ENCODE results near the gene RBM14.
"Not testable (repeated sequence)": the region's sequence is repeated elsewhere in the genome, so short reads cannot be mapped to it uniquely, and the experiment has no call there.

Gene RBM14

DNA sequence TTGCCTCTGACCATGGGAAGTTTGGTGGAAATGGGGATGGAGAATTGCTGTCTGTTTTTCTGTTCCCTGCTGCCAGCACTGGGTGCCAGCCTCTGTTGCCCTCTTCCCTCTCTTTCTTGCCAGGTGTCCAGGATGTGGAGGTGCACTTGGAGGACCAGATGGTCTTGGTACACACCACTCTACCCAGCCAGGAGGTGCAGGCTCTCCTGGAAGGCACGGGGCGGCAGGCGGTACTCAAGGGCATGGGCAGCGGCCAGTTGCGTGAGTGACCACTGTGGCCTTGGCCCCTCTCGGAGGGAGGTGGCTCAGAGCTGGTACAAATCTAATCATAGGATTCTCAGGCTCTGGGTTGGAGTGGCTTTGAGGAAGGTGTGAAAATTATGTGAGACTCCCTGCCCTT is 17.4 kb upstream of the RBM14 start:
- DNase-seq = no peak

DNA sequence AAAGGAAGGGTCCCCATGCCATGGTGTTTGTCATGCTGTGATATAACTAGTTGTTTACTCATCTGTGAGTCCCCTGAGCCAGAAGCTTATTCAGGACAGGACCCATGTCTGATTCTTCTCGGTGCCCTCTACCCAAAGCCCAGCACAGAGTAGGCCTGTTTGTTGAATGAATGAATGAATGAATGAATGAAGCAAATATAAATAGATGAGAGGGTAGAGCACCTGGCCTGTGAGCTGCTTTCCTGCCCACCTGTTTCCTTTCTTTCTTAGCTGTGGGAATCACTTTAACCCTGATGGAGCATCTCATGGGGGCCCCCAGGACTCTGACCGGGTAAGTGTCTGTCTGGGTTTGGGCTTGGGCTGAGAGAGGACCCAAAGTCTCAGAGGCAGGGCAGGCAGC is 16.2 kb upstream of the RBM14 start:
- no peak for DNase-seq

DNA sequence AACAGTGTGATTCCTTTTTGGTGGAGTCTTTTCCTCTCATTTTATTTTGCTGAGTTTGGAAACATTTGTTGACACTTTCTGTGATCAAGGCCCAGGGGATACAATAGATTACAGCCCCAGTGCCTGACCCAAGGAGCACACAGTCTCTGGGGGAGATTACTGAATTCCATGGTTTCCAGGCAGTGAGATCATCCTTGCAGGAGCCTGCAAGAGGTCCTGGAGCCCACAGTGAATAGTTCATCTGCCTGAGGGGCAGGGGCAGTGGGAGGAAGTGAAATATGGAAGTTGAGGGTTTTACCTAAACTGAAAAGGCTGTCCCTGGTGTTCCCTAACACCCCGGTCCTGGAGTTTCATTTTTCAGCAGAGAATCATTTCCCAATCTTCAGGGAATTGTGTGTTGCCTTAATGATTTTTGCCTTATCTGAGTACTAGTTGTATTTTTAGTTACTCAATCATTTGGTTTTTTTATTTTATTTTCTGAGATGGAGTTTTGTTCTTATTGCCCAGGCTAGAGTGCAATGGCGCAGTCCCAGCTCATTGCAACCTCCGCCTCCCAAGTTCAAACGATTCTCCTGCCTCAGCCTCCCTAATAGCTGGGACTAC is 15.7 kb upstream of the RBM14 start:
- no peak for DNase-seq

DNA sequence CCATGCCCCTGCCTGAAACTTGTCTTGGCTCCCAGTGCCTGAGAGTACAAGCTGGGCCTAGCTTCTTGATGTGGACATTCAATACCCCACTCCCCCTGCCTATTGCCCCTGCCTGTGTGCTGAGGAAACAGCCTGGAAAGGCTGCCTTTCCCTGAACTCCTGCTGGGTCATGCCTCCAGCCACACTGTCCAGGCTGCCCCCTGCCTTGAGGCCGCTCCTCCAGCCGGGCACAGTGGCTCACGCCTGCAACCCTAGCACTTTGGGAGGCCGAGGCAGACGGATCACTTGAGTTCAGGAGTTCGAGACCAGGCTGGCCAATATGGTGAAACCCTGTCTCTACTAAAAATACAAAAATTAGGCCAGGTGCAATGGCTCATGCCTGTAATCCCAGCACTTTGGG is 13.4 kb upstream of the RBM14 start:
- no peak for DNase-seq

DNA sequence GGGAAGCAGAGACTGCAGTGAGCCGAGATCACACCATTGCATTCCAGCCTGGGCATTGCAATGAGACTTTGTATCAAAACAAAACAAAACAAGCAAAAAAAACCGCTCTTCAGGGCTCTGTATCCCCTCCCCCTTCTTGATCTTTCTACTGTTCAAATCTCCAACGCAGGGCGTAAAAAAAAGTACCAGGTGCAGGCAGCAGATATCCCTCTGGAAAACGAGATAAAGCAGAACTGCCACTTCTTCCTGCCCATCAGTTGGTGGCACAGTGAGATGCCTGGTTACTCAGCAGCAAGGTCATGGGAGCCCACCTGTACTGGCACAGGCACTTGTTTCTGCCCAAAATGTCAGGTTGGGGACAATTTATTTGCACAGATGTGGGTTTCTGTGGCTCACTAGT is 12.3 kb upstream of the RBM14 start:
- DNase-seq = no peak

DNA sequence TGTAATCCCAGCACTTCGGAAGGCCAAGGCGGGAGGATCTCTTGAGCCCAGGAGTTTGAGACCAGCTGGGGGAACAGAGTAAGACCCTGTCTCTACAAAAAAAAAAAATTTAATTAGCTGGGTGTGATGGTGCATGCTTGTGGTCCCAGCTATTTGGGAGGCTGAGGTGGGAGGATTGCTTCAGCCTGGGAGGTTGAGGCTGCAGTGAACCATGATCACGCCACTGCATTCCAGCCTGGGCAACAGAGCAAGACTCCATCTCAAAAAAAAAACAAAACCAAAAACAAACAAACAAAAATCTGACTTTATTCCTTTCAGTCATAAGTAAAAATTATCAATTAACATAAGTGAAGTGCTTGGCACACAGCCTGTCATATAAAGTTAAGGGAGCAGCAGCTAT is 9.8 kb upstream of the RBM14 start:
- DNase-seq = not testable (repeated sequence)

DNA sequence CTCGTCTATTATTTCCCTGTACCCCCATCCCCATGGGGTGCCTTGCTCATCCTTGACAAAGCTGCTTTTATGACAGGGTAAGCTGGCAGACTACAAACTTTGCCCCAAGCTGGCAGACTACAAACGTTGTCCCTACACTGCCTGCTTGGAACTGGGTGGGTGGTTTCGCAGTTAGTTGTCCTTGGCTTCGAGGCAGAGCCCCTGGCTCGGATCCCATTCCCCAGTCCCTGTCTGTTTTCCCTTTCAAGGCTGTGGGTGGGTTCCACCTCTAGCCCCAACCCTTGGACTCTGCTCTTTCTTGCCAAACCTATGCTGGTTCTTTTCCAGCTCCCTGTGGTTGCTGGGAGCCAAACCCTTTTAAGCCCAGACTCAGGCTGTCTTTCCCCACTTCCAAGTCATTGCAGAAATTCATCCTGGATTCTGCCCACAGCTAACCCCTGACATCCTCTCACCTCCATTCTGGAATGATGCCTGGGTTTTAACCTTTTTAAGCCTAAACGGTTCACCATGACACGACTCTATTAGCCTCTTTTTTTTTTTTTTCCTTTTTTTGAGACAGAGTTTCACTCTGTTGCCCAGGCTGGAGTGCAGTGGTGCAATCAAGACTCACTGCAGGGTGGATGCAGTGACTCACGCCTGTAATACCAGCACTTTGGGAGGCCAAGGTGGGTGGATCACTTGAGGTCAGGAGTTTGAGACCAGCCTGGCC is 9.2 kb upstream of the RBM14 start:
- no peak for DNase-seq

DNA sequence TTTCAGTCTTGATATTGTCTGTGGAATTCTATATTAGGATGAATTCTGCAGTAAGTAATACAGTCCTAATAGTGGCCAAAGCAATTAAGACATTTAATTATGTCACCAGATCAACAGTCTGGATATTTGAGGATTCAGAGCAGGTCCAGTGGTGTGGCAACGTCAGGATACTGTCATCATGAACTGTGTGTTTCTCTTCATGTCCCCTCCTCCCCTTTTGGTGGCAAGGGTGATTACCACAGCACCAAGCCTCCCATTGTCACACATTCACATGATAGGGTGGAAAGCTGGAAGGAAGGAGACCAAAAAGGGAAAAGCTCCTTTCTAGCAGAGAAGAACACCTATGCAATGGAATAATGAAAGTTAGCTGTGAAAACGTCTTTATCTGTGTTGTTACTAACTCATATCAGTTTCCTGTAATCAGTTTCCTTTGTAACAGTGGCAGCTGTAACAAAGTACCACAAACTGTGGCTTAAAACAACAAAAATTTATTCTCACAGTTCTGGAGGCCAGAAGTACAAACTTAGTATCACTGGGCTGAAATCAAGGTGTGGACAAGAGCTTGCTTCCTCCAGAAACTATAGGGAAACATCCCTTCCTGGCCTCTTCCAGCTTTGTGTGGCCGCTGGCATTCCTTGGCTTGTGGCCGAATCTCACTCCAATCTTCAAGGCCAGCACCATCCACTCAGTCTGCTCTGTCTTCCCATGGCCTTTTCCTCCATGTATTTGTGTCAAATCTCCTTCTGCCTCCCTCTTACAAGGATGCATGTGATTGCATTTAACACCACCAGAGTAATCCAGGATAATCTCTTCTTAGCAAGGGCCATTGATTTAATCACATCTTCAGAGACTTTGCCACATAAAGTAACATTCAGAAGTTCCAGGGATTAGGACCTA is 6.5 kb upstream of the RBM14 start:
- DNase-seq = peak in 1 of 5 experiments; percentile 82

DNA sequence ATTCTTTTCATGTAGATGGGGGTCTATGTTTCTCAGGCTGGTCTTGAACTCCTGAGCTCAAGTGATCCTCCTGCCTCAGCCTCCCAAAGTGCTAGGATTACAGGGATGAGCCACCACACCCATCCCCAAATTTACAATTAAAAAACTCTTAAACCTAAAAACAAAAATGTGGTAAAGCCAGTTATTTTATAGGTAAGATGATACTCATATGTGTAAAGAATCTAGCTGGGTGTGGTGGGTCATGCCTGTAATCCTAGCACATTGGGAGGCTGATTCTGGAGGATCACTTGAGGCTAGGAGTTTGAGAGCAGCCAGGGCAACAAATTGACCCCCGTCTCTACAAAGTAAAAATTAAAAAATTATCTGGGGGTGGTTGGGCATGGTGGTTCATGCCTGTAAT is 4.0 kb upstream of the RBM14 start:
- no peak for DNase-seq

DNA sequence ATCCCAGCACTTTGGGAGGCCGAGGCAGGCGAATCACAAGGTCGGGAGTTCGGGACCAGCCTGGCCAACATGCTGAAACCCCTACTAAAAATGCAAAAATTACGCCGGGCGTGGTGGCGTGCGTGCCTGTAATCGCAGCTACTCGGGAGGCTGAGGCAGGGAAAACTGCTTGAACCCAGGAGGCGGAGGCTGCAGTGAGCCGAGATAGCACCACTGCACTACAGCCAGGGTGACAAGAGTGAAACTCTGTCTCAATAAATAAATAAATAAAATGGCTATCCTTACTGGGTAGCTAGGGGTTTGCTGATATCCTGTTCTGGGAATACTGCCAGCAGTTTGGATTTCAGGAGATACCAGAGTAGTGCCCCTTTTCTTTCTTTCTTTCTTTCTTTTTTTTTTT is 2.4 kb upstream of the RBM14 start:
- no peak for DNase-seq

DNA sequence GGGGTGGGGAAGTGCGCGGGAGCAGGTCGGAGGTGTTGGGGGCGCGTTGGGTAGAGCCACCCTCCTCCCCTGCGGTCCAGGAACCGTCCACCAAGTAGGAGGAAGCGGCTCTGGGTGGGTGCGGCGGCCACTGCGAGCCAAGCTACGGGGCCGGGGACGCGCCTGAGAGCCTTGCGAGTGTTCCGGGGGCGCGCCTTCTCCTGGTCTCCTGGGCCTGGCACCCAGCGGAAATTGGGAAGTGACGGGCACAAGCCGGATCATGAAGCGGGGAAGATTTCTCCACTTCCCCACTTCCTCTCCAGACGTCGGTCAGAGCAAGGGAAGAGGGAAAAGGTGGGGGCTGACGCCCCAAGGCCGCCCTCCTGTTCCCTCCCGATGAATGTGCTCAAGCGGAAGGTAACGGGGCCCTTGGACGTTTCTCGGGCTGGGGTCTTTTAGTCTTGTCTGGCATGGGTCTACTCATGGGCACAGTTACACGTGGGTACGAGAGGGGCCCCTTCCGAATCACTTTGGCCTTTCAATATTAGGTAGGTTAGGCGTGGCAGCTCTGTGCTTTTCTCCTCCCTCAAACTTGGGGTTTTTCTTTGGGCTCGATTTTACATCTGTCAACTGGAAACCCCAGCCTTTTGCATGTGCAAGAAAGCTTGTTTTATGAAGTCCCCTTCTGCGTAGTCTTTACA is 865 bp downstream of the RBM14 start:
- DNase-seq = peak in 1 of 5 experiments; percentile 25

DNA sequence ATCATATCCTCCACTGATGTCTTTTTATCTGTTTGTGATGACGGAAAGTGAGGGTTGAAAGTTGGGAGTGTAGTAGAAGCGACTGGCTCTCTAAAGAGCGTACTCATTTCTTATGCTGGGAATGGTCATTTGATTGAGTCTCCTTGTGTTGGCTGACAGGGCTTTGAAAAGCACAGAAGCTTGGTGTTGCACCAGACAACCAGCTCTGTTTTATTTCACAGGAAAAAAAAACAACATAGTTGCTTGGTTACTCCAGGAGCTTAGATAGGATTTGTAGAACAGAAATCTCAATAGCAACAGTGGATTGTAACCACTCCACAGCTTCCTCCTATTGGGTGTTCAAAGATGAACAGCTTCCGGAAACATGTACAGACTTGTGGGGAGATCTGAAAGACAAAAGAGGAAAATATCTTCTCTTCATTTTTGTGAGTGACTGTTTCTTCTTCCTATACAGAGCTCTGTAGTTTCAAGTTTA is 2.7 kb downstream of the RBM14 start:
- DNase-seq = peak in 3 of 5 experiments; percentile 21 to 83 (median 72)

DNA sequence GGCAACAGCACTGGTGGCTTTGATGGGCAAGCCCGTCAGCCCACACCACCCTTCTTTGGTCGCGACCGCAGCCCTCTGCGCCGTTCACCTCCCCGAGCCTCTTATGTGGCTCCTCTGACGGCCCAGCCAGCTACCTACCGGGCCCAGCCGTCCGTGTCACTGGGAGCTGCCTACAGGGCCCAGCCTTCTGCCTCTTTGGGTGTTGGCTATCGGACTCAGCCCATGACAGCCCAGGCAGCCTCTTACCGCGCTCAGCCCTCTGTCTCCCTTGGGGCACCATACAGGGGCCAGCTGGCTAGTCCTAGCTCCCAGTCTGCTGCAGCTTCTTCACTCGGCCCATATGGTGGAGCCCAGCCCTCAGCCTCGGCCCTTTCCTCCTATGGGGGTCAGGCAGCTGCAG is 8.0 kb downstream of the RBM14 start:
- DNase-seq = no peak

DNA sequence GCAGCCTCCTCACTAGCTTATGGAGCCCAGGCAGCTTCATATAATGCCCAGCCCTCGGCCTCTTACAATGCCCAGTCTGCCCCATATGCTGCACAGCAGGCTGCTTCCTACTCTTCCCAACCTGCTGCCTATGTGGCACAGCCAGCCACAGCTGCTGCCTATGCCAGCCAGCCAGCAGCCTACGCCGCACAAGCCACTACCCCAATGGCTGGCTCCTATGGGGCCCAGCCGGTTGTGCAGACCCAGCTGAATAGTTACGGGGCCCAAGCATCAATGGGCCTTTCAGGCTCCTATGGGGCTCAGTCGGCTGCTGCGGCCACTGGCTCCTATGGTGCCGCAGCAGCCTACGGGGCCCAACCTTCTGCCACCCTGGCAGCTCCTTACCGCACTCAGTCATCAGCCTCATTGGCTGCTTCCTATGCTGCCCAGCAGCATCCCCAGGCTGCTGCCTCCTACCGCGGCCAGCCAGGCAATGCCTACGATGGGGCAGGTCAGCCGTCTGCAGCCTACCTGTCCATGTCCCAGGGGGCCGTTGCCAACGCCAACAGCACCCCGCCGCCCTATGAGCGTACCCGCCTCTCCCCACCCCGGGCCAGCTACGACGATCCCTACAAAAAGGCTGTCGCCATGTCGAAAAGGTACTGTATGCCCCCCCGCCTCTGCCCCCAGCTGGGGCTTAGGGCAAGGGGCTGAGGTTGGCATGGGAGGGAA is 8.8 kb downstream of the RBM14 start:
- DNase-seq = no peak

DNA sequence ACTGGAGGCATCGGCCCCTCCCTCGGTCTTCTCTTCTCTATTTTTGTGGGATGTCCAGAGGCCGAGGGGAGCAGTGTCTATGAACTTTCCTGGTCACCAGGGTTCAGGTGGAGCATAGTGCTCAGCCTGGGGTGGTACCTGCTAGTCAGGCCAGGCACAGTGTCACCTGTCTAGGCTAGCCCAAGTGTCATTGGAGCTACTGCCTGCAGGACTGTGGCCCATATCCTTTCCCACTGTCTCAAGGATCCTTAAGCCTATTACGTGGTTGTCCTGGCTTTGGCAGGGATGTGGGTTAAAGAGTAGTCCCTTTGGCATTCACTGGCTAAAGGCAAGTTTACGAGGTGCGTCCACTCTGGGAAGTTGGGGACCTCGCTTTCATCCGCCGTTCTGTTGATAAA is 9.3 kb downstream of the RBM14 start:
- DNase-seq = no peak

DNA sequence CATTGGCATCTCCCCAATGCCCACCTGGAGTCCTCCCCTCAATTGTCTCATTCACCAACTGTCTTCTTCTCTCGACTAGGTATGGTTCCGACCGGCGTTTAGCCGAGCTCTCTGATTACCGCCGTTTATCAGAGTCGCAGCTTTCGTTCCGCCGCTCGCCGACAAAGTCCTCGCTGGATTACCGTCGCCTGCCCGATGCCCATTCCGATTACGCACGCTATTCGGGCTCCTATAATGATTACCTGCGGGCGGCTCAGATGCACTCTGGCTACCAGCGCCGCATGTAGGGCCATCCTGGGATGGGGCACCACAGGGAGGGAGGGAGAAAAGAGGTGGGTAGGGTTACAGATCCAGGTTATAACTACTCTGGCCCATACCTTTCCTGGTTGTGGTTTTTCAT is 10.0 kb downstream of the RBM14 start:
- DNase-seq = no peak

DNA sequence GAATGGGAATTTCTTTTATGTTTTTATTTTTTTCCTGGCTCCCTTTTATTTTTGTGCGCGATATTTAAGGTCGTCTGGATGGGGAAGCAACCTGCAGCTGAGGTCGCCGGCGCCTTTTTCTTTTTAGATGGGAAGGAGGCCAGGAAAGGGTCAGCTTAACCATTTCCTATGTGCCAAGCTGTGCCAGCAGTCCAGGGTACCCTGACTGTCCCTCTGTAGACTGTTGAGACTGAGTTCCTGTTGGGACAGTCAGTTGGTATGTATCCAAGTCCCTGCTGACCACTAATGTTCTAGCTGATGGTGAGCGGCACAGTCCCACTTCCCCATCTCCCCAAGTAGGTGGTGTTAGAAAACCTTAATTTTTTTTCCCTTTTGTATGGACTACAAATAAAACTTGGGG is 10.5 kb downstream of the RBM14 start:
- no peak for DNase-seq

DNA sequence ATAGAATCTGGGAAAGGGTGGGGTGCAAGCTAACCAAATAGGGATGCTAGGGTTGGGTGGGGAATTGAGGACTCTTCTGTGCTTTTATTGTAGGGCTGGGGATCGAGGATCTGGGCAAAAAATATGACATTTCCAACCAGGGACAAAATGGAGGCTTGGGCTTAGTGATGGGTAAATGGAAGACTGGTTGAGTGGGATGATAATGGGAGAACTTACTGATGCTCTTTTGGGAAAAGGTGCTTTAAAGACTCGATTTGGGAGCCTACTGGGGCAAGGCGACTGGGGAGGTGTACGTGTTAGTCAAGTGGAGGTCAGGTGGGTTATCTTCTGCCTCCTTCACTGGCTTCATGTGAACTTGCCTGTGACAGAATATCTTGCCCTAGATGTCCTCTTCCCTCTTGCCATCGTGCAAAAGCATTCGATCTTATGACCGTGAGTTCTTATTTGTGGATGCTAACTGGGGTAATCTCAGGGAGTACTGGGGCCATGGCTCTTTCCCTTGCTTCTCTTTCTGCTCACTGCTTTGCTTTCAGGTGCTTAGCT is 11.7 kb downstream of the RBM14 start:
- DNase-seq = no peak

DNA sequence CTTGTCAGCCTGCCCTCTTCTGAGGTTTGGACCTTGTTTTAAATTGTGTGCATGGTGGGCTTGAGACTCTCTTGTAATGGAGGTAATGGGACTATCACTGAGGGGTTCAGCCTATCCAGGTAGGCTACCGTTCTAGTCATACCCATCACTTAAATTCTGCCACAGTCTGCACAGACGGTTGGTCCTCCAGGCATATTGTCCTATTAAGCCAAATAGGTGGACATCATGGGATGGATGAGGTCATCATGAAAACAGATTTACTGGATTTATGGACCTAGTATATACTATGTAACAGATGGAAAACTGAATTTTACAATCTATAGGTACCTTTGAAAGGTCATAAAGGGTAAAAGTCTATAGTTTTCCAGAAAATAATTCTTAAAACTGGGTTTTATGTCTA is 12.9 kb downstream of the RBM14 start:
- no peak for DNase-seq

DNA sequence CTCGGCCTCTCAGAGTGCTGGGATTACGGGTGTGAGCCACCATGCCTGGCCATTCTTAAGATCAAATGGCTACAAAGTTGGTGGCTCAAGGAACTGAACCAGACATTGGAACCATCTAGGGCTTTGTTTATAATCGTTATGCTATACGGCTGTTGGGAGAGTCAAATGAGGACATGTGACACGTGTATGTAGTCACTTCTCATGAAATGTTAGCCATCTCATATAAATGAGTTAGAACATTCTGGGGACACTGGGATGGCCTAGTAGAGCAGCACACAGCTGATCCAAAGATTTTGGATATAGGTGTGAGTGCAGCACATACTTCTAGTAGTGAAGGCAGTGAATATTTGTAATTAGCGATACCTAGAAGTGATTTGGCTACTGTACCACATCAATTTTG is 15.5 kb downstream of the RBM14 start:
- DNase-seq = no peak

DNA sequence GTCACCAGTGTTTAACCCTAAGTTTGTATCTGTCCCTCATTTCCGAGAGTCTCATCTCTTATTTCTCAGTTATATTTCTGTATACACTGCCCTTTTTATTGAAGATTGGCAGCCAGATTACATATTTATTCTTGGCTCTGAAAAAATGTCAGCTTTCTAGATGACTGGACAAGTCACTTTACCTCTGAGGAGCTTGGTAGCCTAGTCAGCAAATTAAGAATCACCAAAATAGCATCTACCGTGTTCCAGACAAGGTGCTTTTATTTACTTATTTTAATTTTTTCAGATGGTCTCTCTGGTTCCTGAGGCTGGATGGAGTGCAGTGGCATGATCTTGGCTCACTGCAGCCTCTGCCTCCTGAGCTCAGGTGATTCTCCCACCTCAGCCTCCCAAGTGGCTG is 16.5 kb downstream of the RBM14 start:
- DNase-seq = no peak

DNA sequence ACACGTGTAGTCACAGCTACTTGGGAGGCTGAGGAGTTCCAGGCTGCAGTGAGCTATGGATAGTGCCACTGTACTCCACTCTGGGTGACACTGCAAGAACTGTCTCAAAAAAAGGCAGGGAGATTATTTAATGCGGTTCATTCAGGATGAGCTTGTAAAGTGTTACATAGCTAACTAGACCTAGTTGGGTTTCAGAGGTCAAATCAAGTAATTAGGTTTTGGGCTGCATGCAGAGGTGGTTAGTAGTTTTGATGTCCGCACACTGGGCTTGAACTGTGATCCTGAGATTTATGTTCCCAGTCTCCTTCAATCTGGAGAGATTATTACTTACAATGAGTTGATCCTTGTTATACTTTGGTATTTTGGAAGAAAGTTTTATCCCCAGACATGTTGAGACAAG is 20.0 kb downstream of the RBM14 start:
- DNase-seq = no peak

Data from T-helper 2 cell (primary cell).